C4-2B (cell line): ENCODE measurements around the gene CLDN1.

Experiments used
- H3K27ac ChIP-seq: fragments of 450-650 bp; 2 replicates; pipeline ENCODE4 v1.5.1; 2017
- CTCF ChIP-seq: fragments of 450-650 bp; conservative IDR thresholded peaks from 2 replicates; pipeline ENCODE4 v1.5.1; 2017; ENCODE audit warnings: mild to moderate bottlenecking
- ZFX ChIP-seq: fragments of 450-650 bp; IDR thresholded peaks from 2 replicates; pipeline ENCODE4 v1.6.1; 2017

CLDN1 gene

GRCh38 chr3:190321789-190322603 lies at the start of gene CLDN1:
TSS of gene CLDN1 (minus strand) at chr3:190322446. CDS start at chr3:190322206, 240 bp downstream.
- TF ChIP-seq ZFX (no peak), CTCF (peak; percentile 100)
- no peak within 1 kb of the TSS for H3K27ac ChIP-seq

- no peak overlapping the region for H3K27ac ChIP-seq
- TF ChIP-seq CTCF (no peak), ZFX (no peak)
Observed at GRCh38 chr3:190371152-190371551, 48.9 kb upstream of the CLDN1 start.

- no peak overlapping the region for H3K27ac ChIP-seq
- TF ChIP-seq CTCF = no peak
Observed at GRCh38 chr3:190370369-190370768, 48.1 kb upstream of the CLDN1 start.

- H3K27ac ChIP-seq = no peak overlapping the region
- no peak for TF ChIP-seq ZFX
- no peak for TF ChIP-seq CTCF
Observed at GRCh38 chr3:190369668-190370295, 47.5 kb upstream of the CLDN1 start.

GRCh38 chr3:190368881-190369280 lies 46.6 kb upstream of the CLDN1 start:
- no peak overlapping the region for H3K27ac ChIP-seq
- TF ChIP-seq ZFX (no peak), CTCF (no peak)

- TF ChIP-seq CTCF (no peak), ZFX (no peak)
- H3K27ac ChIP-seq = no peak overlapping the region
Observed at GRCh38 chr3:190366133-190366532, 43.9 kb upstream of the CLDN1 start.

GRCh38 chr3:190362258-190362657 lies 40.0 kb upstream of the CLDN1 start:
- no peak for TF ChIP-seq CTCF
- TF ChIP-seq ZFX = no peak
- H3K27ac ChIP-seq = peak overlapping the region; percentile 10; the same call in 1 of the 2 replicates
